Esophagus (tissue), 2 donors: Measurements from ENCODE around the gene TTLL7. TPM values are rescaled to one million over a fixed set of nuclear protein-coding genes. Genes with fewer than 3 reads are reported as not detected.

Experiments used
- H3K27ac ChIP-seq, 2 donors: one replicate each; pipeline ENCODE4 v1.5.1; 2013; ENCODE audit warnings: low read depth in 2 of 2, mild to moderate bottlenecking in 2 of 2, inconsistent platforms in 1 of 2, low read length in 1 of 2, moderate library complexity in 1 of 2
- H3K27me3 ChIP-seq, 2 donors: one replicate each; pipeline ENCODE4 v1.6.1; 2013; ENCODE audit warnings: low read length in 2 of 2, control low read depth in 1 of 2, mild to moderate bottlenecking in 1 of 2; ENCODE audit not compliant: insufficient read depth in 2 of 2, control insufficient read depth in 1 of 2
- H3K36me3 ChIP-seq, 2 donors: one replicate each; pipeline ENCODE4 v1.6.1; 2013; ENCODE audit warnings: low read length in 1 of 2; ENCODE audit not compliant: control insufficient read depth in 2 of 2, insufficient read depth in 2 of 2
- H3K4me1 ChIP-seq, 2 donors: one replicate each; pipeline ENCODE4 v1.6.1; 2013; ENCODE audit warnings: low read length in 1 of 2; ENCODE audit not compliant: control insufficient read depth in 2 of 2, insufficient read depth in 2 of 2
- H3K4me3 ChIP-seq, 2 donors: one replicate each; pipeline ENCODE4 v1.5.1; 2013; ENCODE audit warnings: low read length in 2 of 2, mild to moderate bottlenecking in 2 of 2, low read depth in 1 of 2, moderate library complexity in 1 of 2
- H3K9me3 ChIP-seq, 2 donors: one replicate each; pipeline ENCODE4 v1.6.1; 2013; ENCODE audit warnings: mild to moderate bottlenecking in 2 of 2, low read depth in 1 of 2, low read length in 1 of 2, moderate library complexity in 1 of 2; ENCODE audit not compliant: control insufficient read depth in 2 of 2, insufficient read depth in 1 of 2
- WGBS, 2 donors: extraction: QIAGEN DNeasy Blood & Tissue Kit; methylation state at CpG; one replicate each; pipeline ENCODE4 v1.1.7; 2013; 5-methylcytosine and 5-hydroxymethylcytosine counted together
- polyA plus RNA-seq, 2 donors: library from polyadenylated mRNA; stranded (reverse); fragments of 200-250 nt; gene quantifications; one replicate each; pipeline ENCODE4 v1.2.3, GENCODE V29; 2013
- donor health status: healthy with polysubstance abuse.
- donor health status: Bipolar disorder and iron deficiency.

Gene TTLL7
- polyA plus RNA-seq, 2 donors: 1.6 to 3.6 TPM

GRCh38 chr1:83846138-83846537, 152.8 kb downstream of the TTLL7 start:
- Histone ChIP-seq H3K27ac (no peak overlapping the region), H3K4me3 (no peak overlapping the region), H3K4me1 (no peaks in the 10 kb centered on the region), H3K27me3 (no peaks in the 10 kb centered on the region), H3K36me3 (no peaks in the 10 kb centered on the region), H3K9me3 (no peaks in the 10 kb centered on the region)
- WGBS, 2 donors: 83 to 90% methylated on average over 1 of the region's 1 CpG

- WGBS, 2 donors: 56 to 57% methylated on average over 4 of the region's 4 CpGs
- H3K27ac ChIP-seq: no peak overlapping the region
- no peak overlapping the region for H3K4me3 ChIP-seq
- H3K4me1 ChIP-seq: no peaks in the 10 kb centered on the region
- H3K36me3 ChIP-seq: no peaks in the 10 kb centered on the region
- H3K9me3 ChIP-seq: no peaks in the 10 kb centered on the region
- no peaks in the 10 kb centered on the region for H3K27me3 ChIP-seq
Observed at GRCh38 chr1:83845437-83846071, 153.4 kb downstream of the TTLL7 start.

DNA sequence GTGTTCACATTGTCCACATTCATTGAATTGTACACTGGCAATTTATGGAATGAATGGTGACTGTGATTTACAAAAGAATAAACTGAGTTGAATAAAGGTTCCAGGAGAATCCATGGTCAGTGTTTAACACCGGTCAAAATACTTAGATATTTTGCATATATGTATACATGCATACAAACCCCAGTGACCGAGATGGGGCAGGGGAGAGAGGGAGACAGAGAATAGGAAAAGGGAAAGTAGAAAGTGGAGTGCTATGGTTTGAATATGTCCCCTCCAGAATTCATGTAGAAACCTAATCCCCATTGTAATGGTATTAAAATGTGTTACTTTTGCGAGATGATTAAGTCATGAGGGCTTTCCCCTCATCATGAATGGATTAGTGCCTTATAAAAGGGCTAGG, 154.4 kb downstream of the TTLL7 start:
- Histone ChIP-seq H3K4me1 (no peaks in the 10 kb centered on the region), H3K36me3 (no peaks in the 10 kb centered on the region), H3K4me3 (no peak overlapping the region), H3K9me3 (no peaks in the 10 kb centered on the region), H3K27ac (no peak overlapping the region), H3K27me3 (no peaks in the 10 kb centered on the region)
- 92 to 95% methylated on average over 3 of the region's 3 CpGs for WGBS, 2 donors

GRCh38 chr1:83839566-83840173, 159.3 kb downstream of the TTLL7 start:
- no peak overlapping the region for H3K27ac ChIP-seq
- H3K4me3 ChIP-seq: no peak overlapping the region
- no peaks in the 10 kb centered on the region for H3K27me3 ChIP-seq
- no peaks in the 10 kb centered on the region for H3K36me3 ChIP-seq
- H3K9me3 ChIP-seq: no peaks in the 10 kb centered on the region
- 92 to 94% methylated on average over 3 of the region's 3 CpGs for WGBS, 2 donors
- H3K4me1 ChIP-seq: no peaks in the 10 kb centered on the region

DNA sequence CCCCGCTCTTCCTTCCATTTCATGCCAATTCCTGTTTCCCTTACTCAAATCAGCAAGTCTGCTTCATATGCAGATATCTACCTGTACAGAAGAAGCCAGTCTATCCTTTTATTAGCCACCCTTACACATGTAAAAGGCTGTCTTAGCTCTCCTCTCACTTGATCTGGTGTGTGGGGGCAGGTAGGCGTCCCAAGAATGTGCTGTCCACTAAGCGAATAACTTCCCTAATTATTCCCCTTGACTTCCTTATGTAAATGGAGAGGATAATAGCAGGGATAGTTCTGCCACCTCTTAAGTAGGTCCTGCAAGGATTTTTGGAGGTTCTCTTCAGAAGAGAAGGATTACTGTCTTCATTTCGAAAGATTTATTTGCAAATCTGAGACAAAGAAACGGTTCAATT, 160.4 kb downstream of the TTLL7 start:
- Histone ChIP-seq H3K9me3 (no peaks in the 10 kb centered on the region), H3K27me3 (no peaks in the 10 kb centered on the region), H3K27ac (no peak overlapping the region), H3K36me3 (no peaks in the 10 kb centered on the region), H3K4me3 (no peak overlapping the region), H3K4me1 (no peaks in the 10 kb centered on the region)
- WGBS, 2 donors: 88 to 92% methylated on average over 5 of the region's 5 CpGs

DNA sequence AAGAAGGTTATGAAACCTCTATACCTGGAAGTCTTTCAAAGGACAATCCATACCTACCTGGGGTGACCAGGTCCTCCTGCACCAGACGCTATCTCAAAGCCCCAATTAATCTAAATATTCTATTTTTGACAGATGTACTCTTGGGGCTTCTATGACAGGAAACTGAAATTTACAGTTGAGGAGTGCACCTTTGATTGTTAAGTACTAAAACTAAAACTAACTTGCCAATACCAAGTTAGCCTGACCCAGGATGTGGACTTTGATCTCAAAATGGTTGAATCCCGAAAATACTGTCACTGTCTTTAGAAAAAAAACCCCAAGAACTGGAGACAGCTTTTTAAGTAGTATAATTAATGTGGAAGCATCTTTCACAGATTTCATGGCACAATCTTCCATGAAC, 162.4 kb downstream of the TTLL7 start:
- Histone ChIP-seq H3K4me3 (no peak overlapping the region), H3K4me1 (no peaks in the 10 kb centered on the region), H3K36me3 (no peaks in the 10 kb centered on the region), H3K27ac (no peak overlapping the region), H3K27me3 (no peaks in the 10 kb centered on the region), H3K9me3 (no peaks in the 10 kb centered on the region)
- WGBS, 2 donors: 82 to 87% methylated on average over 2 of the region's 2 CpGs

DNA sequence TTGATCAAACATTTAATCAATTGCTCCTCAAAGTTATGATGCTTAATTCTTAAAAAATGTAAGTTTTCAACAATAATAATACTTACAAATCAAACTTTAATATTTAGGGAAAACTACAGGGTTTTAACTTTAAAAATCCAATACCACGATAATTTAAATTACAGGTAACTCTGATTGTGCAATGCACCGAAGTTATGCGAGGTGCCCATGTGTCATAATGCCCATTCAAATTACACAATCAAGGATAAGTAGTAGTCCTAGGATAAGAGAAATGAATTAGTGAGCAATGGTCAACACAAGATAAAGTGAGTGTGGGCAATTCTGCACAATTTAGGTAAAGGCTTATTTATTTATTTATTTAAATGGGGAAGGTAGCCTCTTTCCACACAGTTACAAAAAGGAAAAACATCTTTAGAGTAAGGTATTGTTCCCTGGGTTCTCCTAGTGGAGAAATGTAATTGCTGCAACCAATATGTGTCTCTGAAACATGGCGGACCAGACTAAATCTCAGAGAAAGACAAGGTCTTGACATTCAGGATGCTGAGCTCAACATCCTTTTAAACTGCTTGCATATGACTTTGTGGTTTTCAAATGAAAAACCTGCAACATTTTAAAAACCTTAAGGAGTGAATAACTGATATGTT, 164.2 kb downstream of the TTLL7 start:
- H3K27me3 ChIP-seq: no peaks in the 10 kb centered on the region
- H3K4me3 ChIP-seq: no peak overlapping the region
- H3K27ac ChIP-seq: no peak overlapping the region
- no peaks in the 10 kb centered on the region for H3K4me1 ChIP-seq
- WGBS, 2 donors: 94 to 97% methylated on average over 4 of the region's 4 CpGs
- H3K36me3 ChIP-seq: no peaks in the 10 kb centered on the region
- no peaks in the 10 kb centered on the region for H3K9me3 ChIP-seq

- WGBS, 2 donors: 96 to 97% methylated on average over 1 of the region's 1 CpG
- Histone ChIP-seq H3K4me1 (no peaks in the 10 kb centered on the region), H3K27ac (no peak overlapping the region), H3K4me3 (no peak overlapping the region), H3K36me3 (no peaks in the 10 kb centered on the region), H3K27me3 (no peaks in the 10 kb centered on the region), H3K9me3 (no peaks in the 10 kb centered on the region)
Observed at GRCh38 chr1:83832194-83832593, 166.7 kb downstream of the TTLL7 start.

DNA sequence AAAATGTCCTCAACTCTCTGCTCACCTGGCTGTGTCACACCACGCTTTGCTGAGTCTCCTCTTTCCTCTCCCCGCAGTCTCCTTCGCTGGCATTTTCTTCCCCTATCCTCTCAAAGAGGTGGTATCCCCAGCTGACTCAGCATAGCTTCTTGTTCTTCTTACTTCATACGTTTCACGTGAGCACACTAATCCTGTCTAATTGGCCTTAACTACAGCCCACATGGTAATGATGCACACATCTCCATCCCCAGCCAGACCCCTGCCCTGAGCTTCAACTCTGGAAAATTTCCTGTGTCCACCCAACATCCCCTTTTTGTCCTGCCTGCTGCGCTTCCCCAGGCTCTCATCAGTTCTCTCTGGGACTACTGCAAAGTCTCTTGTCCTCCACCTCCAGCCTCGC, 169.8 kb downstream of the TTLL7 start:
- 74 to 89% methylated on average over 7 of the region's 7 CpGs for WGBS, 2 donors
- Histone ChIP-seq H3K27me3 (no peaks in the 10 kb centered on the region), H3K27ac (no peak overlapping the region), H3K9me3 (no peaks in the 10 kb centered on the region), H3K4me3 (no peak overlapping the region), H3K4me1 (no peaks in the 10 kb centered on the region), H3K36me3 (no peaks in the 10 kb centered on the region)

- Histone ChIP-seq H3K4me3 (no peak overlapping the region), H3K27me3 (no peaks in the 10 kb centered on the region), H3K27ac (no peak overlapping the region), H3K36me3 (no peaks in the 10 kb centered on the region), H3K4me1 (no peaks in the 10 kb centered on the region), H3K9me3 (no peaks in the 10 kb centered on the region)
- 75 to 76% methylated on average over 1 of the region's 1 CpG for WGBS, 2 donors
Observed at GRCh38 chr1:83828456-83828855, 170.5 kb downstream of the TTLL7 start.
